SK-N-SH (cell line): ENCODE results near the gene SLC49A3. TPM values are rescaled to one million over a fixed set of nuclear protein-coding genes. Genes with fewer than 3 reads are reported as not detected.

ENCODE experiments used
- CTCF ChIA-PET: fragments of 300-600, 350-600 bp; formaldehyde crosslinking; extraction: SDS; loops from one replicate; lab custom pipeline; 2021; lab: Yijun Ruan, JAX
- POLR2A ChIA-PET: fragments of 350-600 bp; sonication (Branson Sonifier 250); formaldehyde crosslinking; extraction: SDS; loops from one replicate; lab custom pipeline; 2020; ENCODE audit warnings: antibody characterized with exemption, inconsistent platforms; lab: Yijun Ruan, JAX
- DNase-seq: peaks from one replicate; pipeline ENCODE4 v3.0.0; 2012
- H2AFZ ChIP-seq: fragments of 200-600 bp; sonication (generic); 2 replicates; pipeline ENCODE4 v1.8.1; 2016; ENCODE audit warnings: antibody characterized with exemption, mild to moderate bottlenecking, low read depth
- H3F3A ChIP-seq: fragments of 200-600 bp; sonication (generic); replicated peaks from 2 replicates; pipeline ENCODE3; 2016; ENCODE audit warnings: antibody characterized with exemption, mild to moderate bottlenecking; ENCODE audit not compliant: insufficient read depth
- H3K27ac ChIP-seq, 2 experiments: fragments of 200-500 bp in 1 of 2; fragments of 200-600 bp in 1 of 2; sonication (Bioruptor generic) in 1 of 2; sonication (generic), shearing (Covaris generic) in 1 of 2; 2 replicates each; pipeline versions ENCODE4 v1.5.1 to v1.6.1; 2014 to 2016; ENCODE audit warnings: low read depth in 2 of 2, inconsistent platforms in 1 of 2, low read length in 1 of 2, mild to moderate bottlenecking in 1 of 2, mixed read lengths in 1 of 2
- H3K27me3 ChIP-seq: fragments of 200-600 bp; sonication (generic), shearing (Covaris generic); 2 replicates; pipeline ENCODE4 v1.6.1; 2016; ENCODE audit warnings: mixed run types; ENCODE audit not compliant: insufficient read depth
- H3K36me3 ChIP-seq, 2 experiments: fragments of 200-500 bp in 1 of 2; fragments of 200-600 bp in 1 of 2; sonication (Bioruptor generic) in 1 of 2; sonication (generic) in 1 of 2; replicated peaks in 1 of 2; 2 replicates each; pipeline versions ENCODE3 to v1.5.1; 2014 to 2016; ENCODE audit warnings: low read length in 1 of 2, mild to moderate bottlenecking in 1 of 2; ENCODE audit not compliant: insufficient read depth in 2 of 2, control insufficient read depth in 1 of 2
- H3K4me1 ChIP-seq, 2 experiments: fragments of 200-500 bp in 1 of 2; fragments of 200-600 bp in 1 of 2; sonication (Bioruptor generic) in 1 of 2; sonication (generic), shearing (Covaris generic) in 1 of 2; 2 replicates each; pipeline versions ENCODE4 v1.5.1 to v1.6.1; 2014 to 2016; ENCODE audit warnings: low read depth in 1 of 2, low read length in 1 of 2, mixed run types in 1 of 2; ENCODE audit not compliant: insufficient read depth in 2 of 2, control insufficient read depth in 1 of 2
- H3K4me2 ChIP-seq: fragments of 200-600 bp; sonication (generic), shearing (Covaris generic); 2 replicates; pipeline ENCODE4 v1.6.1; 2017; ENCODE audit warnings: mixed run types
- H3K4me3 ChIP-seq, 2 experiments: fragments of 200-500 bp in 1 of 2; fragments of 200-600 bp in 1 of 2; sonication (Bioruptor generic) in 1 of 2; sonication (generic), shearing (Covaris generic) in 1 of 2; 2 replicates each; pipeline versions ENCODE4 v1.5.1 to v1.8.1; 2014 to 2016; ENCODE audit warnings: low read depth in 2 of 2, inconsistent platforms in 1 of 2, low read length in 1 of 2, mild to moderate bottlenecking in 1 of 2, mixed read lengths in 1 of 2, moderate library complexity in 1 of 2
- H3K79me2 ChIP-seq: fragments of 200-600 bp; sonication (generic); 2 replicates; pipeline ENCODE4 v1.8.1; 2017; ENCODE audit warnings: mild to moderate bottlenecking; ENCODE audit not compliant: insufficient read depth
- H3K9ac ChIP-seq: fragments of 200-600 bp; sonication (generic); 2 replicates; pipeline ENCODE4 v1.6.1; 2017; ENCODE audit warnings: mixed run types
- H3K9me2 ChIP-seq: fragments of 200-600 bp; sonication (generic); 2 replicates; pipeline ENCODE4 v1.6.1; 2017; ENCODE audit warnings: mixed run types
- H3K9me3 ChIP-seq: fragments of 200-600 bp; sonication (generic); 2 replicates; pipeline ENCODE4 v1.6.1; 2017; ENCODE audit warnings: mixed run types, mild to moderate bottlenecking, moderate library complexity
- H4K20me1 ChIP-seq: fragments of 200-600 bp; sonication (generic); 2 replicates; pipeline ENCODE4 v1.6.1; 2017; ENCODE audit warnings: mild to moderate bottlenecking, mixed run types; ENCODE audit not compliant: insufficient read depth
- ELF1 ChIP-seq: IDR thresholded peaks from 2 replicates; pipeline ENCODE4 v1.4.0; 2012
- EZH2phosphoT487 ChIP-seq: fragments of 200-600 bp; sonication (generic); IDR thresholded peaks from 2 replicates; pipeline ENCODE4 v1.6.1; 2017; ENCODE audit warnings: low read depth, mixed run types, mild to moderate bottlenecking, antibody characterized with exemption, moderate library complexity, borderline replicate concordance
- FOSL2 ChIP-seq: IDR thresholded peaks from 2 replicates; pipeline ENCODE4 v1.4.0; 2012; ENCODE audit warnings: low read depth, mild to moderate bottlenecking, moderate library complexity, borderline replicate concordance
- FOXJ3 ChIP-seq: sonication (generic); formaldehyde crosslinking; IDR thresholded peaks from 2 replicates; pipeline ENCODE4 v1.5.1; 2020; ENCODE audit warnings: mild to moderate bottlenecking, missing genetic modification reagents
- GATA2 ChIP-seq: sonication (generic); formaldehyde crosslinking; IDR thresholded peaks from 2 replicates; pipeline ENCODE4 v1.5.0; 2020; ENCODE audit warnings: mild to moderate bottlenecking, missing genetic modification reagents
- MEF2A ChIP-seq: IDR thresholded peaks from 2 replicates; pipeline ENCODE4 v1.4.0; 2012; ENCODE audit warnings: low read depth, borderline replicate concordance
- NFIC ChIP-seq: IDR thresholded peaks from 2 replicates; pipeline ENCODE4 v1.4.0; 2012; ENCODE audit warnings: borderline replicate concordance
- NRF1 ChIP-seq: IDR thresholded peaks from 2 replicates; pipeline ENCODE4 v1.6.1; 2012; ENCODE audit warnings: low read depth, mild to moderate bottlenecking, low read length
- POLR2AphosphoS5 ChIP-seq: IDR thresholded peaks from 2 replicates; pipeline ENCODE4 v1.6.1; 2012; ENCODE audit warnings: low read depth, low read length
- RCOR1 ChIP-seq: fragments of 150-350 bp; IDR thresholded peaks from 2 replicates; pipeline ENCODE4 v1.6.1; 2017; ENCODE audit warnings: antibody characterized with exemption, low read length
- RFX5 ChIP-seq: IDR thresholded peaks from 2 replicates; pipeline ENCODE4 v1.6.1; 2012; ENCODE audit warnings: mild to moderate bottlenecking, improper control_type of control experiment, low read length
- RXRA ChIP-seq: IDR thresholded peaks from 2 replicates; pipeline ENCODE4 v1.4.0; 2012; ENCODE audit warnings: low read depth, mild to moderate bottlenecking, borderline replicate concordance
- SIN3A ChIP-seq: IDR thresholded peaks from 2 replicates; pipeline ENCODE4 v1.6.1; 2012; ENCODE audit warnings: low read depth, mild to moderate bottlenecking, low read length, moderate library complexity, borderline replicate concordance
- SMC3 ChIP-seq: IDR thresholded peaks from 2 replicates; pipeline ENCODE4 v1.6.1; 2012; ENCODE audit warnings: low read depth, low read length, improper control_type of control experiment
- TEAD4 ChIP-seq: IDR thresholded peaks from 2 replicates; pipeline ENCODE4 v1.4.0; 2012; ENCODE audit warnings: mild to moderate bottlenecking, borderline replicate concordance; ENCODE audit not compliant: insufficient read depth
- WGBS: methylation state at CpG from one replicate; pipeline ENCODE4 v1.1.6; 2017; ENCODE audit warnings: low lambda C conversion rate; 5-methylcytosine and 5-hydroxymethylcytosine counted together
- polyA plus RNA-seq, 3 experiments: library from polyadenylated mRNA; depleted of rRNA; stranded (reverse); fragments of >200 nt; gene quantifications; 2 replicates each; pipeline ENCODE4 v1.2.3, GENCODE V29; 2012
- TF ChIP-seq, protein P1 (sequence below): IDR thresholded peaks from 2 replicates; pipeline ENCODE4 v1.4.0; 2012; ENCODE audit warnings: low read depth, borderline replicate concordance
- TF ChIP-seq, protein P2 (sequence below): fragments of 150-350 bp; IDR thresholded peaks from 2 replicates; pipeline ENCODE4 v1.6.1; 2017; ENCODE audit warnings: antibody characterized with exemption, low read length, low read depth, borderline replicate concordance

The SLC49A3 gene
- polyA plus RNA-seq, 1 of the 3 experiments (the other 2 are of a cell fraction), result 0.05 TPM

DNA sequence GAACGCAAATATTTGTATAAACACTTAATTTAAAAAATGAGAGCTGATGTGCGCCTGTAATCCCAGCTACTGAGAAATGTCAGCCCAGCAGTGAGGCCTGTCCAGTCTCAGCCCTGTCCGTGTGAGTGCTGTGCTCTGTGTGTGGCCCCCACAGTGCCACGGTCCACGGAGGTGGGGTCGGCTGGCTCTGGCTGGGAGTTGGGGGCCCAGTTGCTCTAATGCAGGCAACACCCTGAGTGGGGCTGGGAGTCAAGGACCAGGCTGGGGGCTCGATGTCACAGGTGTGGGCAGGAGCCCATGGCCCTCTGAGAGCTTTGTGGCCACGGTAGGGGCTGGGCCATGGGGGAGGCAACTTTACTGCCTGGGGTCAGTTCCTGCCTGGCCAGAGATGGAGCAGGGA, 29.5 kb upstream of the SLC49A3 start (continued):
- TF ChIP-seq, protein P1, sequence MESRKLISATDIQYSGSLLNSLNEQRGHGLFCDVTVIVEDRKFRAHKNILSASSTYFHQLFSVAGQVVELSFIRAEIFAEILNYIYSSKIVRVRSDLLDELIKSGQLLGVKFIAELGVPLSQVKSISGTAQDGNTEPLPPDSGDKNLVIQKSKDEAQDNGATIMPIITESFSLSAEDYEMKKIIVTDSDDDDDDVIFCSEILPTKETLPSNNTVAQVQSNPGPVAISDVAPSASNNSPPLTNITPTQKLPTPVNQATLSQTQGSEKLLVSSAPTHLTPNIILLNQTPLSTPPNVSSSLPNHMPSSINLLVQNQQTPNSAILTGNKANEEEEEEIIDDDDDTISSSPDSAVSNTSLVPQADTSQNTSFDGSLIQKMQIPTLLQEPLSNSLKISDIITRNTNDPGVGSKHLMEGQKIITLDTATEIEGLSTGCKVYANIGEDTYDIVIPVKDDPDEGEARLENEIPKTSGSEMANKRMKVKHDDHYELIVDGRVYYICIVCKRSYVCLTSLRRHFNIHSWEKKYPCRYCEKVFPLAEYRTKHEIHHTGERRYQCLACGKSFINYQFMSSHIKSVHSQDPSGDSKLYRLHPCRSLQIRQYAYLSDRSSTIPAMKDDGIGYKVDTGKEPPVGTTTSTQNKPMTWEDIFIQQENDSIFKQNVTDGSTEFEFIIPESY, result no peak
- TF ChIP-seq, all 33 proteins: peak for 0

DNA sequence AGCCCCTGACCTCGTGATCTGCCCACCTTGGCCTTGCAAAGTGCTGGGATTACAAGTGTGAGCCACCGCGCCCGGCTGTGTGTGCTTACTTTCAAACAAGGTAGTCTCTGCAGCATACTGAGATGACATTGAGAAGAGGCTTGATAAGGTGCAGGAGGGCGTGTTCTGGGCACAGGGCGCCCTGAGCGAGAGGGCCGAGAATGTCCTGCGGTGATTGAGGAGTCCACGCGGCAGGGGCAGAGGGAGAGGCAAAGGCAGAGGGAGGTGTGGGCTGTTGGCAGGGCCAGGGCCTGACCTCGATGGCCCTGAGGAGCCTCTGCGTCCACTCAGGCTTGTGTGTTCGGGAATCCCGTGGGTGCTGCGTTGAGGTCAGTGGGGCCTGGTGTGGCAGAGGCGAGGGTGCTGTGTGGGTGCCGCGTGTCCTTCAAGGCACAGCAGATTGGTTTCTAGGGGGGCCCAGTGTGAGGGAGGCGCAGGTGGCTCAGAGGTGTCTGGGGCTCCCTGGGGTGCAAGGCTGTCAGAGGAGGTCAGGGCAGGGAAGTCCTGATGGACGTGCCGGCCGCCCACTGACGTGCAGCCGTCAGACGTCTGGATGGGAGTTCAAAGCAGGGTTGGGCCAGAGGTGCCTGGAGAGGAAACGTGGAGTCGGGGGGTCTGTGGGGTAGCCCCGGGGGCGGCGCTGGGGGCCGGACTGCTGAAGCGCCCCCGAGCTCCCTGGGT, 28.8 kb upstream of the SLC49A3 start:
- Histone ChIP-seq H2AFZ (no peak overlapping the region), H3K27ac (no peak overlapping the region), H3K27me3 (no peaks in the 10 kb centered on the region), H3K36me3 (peaks cover 0 to 3% of the 10 kb centered on the region in 2 experiments), H4K20me1 (peaks cover 75% of the 10 kb centered on the region), H3K4me2 (no peak overlapping the region), H3K79me2 (peaks cover 72% of the 10 kb centered on the region), H3K9me3 (no peaks in the 10 kb centered on the region), H3K9ac (no peak overlapping the region), H3K4me3 (no peak overlapping the region), H3K4me1 (peaks cover 0 to 2% of the 10 kb centered on the region in 2 experiments; a peak in 1 of 4 replicates), H3K9me2 (no peaks in the 10 kb centered on the region), H3F3A (no peaks in the 10 kb centered on the region)
- POLR2A ChIA-PET, result no interaction called here
- CTCF ChIA-PET, result interaction anchor here (0.7 to 3.3 kb wide), 2 partner anchors 25 to 37 kb away, joined by 3 to 14 read pairs; no protein-coding TSS in a partner anchor
- WGBS, result 94% methylated on average over 23 of the region's 34 CpGs
- no peak for DNase-seq
- TF ChIP-seq ELF1, result no peak
- no peak for TF ChIP-seq SIN3A
- no peak for TF ChIP-seq RCOR1
- TF ChIP-seq FOSL2, result no peak
- no peak for TF ChIP-seq EZH2phosphoT487
- TF ChIP-seq SMC3, result no peak
- TF ChIP-seq TEAD4, result no peak
- no peak for TF ChIP-seq GATA2 (CRISPR knock-in tag)
- TF ChIP-seq, protein P1, result no peak
- TF ChIP-seq POLR2AphosphoS5, result no peak
- no peak for TF ChIP-seq MEF2A
- TF ChIP-seq NFIC, result no peak
- TF ChIP-seq RFX5, result no peak
- TF ChIP-seq RXRA, result no peak
- TF ChIP-seq, protein P2, sequence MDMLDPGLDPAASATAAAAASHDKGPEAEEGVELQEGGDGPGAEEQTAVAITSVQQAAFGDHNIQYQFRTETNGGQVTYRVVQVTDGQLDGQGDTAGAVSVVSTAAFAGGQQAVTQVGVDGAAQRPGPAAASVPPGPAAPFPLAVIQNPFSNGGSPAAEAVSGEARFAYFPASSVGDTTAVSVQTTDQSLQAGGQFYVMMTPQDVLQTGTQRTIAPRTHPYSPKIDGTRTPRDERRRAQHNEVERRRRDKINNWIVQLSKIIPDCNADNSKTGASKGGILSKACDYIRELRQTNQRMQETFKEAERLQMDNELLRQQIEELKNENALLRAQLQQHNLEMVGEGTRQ, result no peak
- no peak for TF ChIP-seq NRF1
- TF ChIP-seq FOXJ3 (CRISPR knock-in tag), result no peak
